GM21526 (cell line): ENCODE results near the gene SLC30A10.
"Not testable (repeated sequence)": the region's sequence is repeated elsewhere in the genome, so short reads cannot be mapped to it uniquely, and the experiment has no call there.

ENCODE experiments used
- ATAC-seq: cut with Tn5 transposase; IDR thresholded peaks from one replicate; pipeline ENCODE4 v1.9.1; 2021; ENCODE audit warnings: moderate library complexity; ENCODE audit not compliant: unreplicated experiment, low FRiP score

Gene SLC30A10

DNA sequence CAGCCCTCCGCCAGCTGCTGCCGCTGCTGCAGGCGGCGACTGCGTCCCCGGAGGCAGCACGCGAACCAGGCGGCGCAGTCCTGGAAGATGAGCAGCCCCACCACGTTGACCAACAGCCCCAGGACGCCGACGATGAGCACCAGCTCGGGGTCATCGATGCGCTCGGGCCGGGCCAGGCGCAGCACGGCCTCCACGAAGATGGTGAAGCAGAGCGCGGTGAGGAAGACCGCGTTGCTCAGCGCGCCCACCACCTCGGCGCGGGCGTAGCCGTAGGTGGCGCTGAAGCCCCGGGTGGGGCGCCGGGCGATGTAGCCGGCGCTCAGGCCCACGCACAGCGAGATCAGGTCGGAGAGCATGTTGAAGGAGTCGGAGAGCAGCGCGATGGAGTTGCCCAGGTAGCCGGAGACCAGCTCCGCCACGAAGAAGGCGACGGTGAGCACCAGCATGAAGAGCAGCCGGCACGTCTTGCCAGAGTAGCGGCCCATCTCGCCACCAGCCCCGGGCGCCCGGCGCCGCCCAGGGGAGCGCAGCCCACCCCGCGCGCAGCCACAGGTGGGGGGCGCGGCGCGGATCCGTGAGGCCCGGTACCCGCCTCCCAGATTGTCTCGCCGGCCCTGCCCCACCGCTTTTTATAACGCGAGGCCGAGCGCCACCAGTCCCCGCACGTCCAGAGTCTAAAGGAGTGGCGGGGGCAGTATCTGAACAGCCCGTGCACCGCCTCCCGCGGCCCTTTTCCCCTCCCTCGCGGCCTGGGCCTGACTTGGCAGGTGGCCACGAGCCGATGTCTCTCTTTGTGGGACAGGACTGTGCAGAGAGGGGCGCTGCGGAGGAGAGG, at the start of gene SLC30A10:
Gene SLC30A10, minus strand, starts transcription at position 602 of the 835 bp plus-strand sequence. Its CDS starts 117 bp downstream, at position 485.
- no peak for ATAC-seq

DNA sequence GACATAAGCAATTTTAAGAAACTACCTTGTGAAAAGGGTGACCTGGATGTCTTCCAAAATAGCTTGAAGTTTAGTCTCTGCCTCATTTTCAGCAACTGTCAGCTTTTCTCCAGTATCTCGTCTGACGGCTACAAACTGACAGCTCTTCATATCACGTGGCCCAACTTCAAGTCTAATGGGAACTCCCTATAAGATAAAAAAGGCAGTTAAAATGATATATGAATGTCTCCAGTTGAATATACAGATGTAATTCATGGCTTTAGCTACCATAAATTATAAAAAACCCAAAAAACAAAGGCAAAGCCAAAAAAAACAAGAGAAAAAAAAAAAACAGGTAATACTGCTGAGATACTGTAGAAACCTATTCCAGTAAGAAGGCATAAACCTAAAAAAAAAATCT, 44.9 kb upstream of the SLC30A10 start:
- ATAC-seq = no peak

DNA sequence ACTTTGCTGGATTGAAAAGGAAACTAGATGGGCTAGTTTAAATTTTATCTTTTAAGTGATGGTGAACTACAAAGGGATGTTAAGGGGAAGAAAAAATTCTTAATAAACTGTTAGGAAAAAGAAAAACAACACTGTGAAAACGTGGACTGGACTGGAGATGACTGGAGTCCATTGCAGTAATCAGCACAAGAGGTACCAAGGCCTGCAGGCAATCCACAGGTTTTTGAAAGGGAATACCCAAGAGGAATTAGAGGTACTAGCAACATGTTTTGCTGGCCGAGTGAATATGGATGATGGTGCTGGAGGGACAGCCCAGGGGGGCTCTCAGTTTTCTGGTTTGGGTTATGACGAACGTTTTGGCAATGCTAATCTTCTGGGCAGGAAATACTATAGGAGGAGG, 39.0 kb upstream of the SLC30A10 start:
- ATAC-seq = no peak

DNA sequence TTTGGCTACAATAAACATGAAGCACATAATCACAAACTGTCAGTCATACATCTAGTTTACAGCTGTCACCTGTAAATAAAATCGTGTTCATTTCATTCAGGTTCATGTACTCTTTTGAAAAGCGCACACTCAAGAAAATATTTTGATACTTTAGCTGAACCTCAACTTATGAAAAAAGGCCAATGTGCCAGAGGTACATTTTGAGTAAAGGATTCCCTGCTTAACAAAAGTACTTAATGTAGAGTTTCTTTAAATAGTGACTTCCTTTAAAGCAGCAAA, 37.7 kb upstream of the SLC30A10 start:
- ATAC-seq = no peak

DNA sequence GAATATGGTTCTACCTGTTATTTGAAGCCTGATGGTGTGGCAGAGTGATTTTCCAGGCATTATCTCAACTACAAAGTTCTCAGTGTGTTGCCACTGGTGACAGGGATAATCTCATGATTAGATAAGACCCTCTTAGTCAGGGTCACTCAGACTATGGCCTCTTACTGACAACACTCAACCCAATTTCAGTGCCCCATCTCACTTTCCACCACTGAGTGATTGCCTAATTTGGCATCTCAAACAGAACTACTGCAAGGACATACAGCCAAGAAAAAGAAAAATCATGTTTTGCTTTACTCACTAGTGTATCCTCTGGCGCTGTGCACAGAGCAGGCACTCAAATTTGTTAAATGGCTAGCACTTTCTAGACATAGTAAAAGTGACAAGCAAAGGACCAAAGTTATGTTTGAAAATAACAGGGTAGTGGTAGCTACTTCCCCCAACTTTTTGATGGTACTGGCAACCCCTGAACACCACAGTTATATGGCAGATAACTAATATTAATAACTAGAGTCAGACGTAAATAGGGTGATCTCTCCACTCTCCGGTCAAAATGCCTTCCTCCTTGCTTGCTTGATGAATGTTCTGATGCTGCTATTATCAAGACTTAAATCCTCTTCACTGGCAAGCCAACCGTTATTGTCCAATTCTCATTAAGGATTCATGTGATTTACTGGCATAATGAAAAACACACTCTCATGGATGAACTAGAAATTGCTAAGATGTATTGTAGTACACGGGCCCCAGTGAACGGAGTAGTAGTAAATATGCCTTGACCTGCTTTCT, 37.1 kb upstream of the SLC30A10 start:
- ATAC-seq = no peak

DNA sequence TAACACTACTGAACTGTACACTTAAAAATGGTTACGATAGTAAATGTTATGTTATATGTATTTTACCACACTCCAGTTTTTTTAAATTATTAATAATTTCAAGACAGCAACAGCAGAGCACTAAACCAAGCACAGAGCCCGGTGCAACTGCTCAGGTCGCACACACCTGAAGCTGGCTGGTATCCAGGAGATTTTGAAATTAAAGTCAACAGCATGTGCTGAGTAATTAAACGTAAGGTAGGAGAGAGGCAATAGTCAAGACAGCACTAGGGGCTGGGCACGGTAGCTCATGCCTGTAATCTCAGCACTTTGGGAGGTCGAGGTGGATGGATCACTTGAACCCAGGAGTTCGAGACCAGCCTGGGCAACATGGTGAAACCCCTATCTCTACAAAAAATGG, 35.1 kb upstream of the SLC30A10 start:
- no peak for ATAC-seq

DNA sequence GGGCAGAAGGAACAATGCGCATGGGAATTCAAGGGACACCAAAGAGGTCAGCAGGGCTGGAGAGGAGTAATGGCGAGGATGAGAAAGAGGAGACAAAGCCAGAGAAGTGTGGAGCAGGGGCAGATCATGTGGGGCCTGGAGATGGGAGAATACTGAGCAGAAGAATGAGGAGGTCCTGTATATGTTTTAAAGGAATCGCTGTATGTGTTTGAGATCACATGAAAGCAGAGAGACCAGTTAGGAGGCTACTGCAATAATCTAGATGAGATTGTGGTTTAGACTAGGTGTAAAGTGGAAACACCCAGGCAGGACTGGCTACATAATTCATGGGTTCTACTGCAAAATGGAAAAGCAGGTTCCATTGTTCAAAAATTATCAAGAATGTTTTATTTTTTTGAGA, 33.3 kb upstream of the SLC30A10 start:
- no peak for ATAC-seq

DNA sequence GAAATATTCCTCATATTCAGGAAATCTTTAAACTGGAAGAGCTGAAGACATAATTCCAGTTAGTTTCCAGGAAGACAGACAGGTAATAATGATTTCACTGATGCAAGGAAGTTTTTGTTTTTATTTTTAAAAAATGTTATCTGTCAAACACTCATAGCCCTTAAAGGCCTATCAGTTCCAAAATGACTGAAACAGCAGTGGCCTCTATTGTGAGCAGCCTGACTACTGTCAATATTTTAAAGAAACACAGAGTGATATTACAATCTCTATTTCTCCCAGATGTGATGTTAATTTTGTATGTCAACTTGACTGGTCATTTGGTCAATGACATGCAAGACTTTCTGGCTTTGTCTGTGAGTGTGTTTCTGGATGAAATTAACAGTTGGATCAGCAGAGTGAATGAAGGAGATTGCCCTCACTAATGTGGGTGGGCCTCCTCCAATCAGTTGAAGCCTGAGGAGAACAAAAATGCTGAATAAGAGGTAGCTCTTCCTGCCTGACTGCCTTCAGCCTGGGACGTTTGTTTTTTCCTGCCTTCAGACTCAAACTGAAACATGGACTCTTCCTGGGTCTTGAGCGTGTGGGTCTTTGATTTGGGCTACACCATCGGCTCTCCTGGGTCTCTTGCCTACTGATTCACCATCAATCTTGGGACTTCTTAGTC, 31.3 kb upstream of the SLC30A10 start:
- no peak for ATAC-seq

DNA sequence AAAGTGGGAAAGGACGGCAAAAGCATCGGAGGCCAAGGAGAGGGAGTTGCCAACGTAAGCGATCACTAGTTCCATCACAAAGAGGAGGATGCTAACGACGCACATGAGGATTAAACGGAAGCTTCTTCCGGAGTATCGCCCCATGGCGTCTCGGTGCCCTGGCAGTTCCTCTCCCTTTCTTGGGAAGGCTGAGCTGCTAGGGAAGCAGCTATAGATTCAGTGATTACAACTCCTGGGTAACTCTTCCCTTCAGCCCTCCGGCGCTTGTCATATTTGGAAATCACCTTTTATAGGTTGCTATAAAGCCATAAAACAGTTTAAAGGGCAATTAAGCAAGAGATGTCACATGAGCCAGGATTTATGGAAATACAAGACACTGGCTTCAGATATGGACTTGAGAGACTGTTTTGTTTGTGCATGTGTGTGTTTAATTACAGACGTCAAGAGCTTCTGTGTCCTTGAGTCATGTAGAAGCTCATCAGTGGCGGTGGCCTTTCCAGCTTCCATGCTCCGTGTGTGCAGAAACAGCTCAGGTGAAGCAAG, 30.6 kb upstream of the SLC30A10 start:
- no peak for ATAC-seq

DNA sequence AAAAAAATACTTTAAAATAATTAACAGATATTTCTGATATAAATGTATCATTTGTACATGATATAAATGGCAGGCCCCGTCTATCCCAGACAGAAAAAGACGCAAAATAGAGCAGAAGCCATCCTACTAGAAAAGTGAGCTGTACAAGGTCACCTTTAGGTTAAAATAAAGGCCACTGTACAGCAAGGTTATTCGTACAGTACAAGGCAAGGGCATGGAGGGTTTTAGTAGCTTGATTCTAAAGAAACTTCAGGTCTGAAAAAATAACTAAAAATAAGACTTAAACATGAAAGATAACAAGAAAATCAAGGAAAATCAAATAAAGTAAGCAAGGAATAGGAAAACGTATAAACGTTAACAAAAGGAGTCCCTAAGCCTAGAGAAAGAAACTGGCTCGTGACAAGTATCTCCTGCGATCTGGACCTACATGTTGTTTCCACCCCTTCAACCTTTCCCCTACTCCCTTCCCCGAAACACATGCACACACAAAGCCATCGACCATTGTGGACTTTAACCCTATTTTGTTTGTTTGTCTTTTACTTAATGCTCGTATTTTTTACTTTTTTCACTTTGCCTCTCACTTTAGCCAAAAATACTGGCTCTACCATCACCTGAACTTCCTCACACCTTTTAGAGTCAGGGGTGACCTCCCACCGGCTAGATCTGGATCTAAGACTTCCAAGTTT, 26.5 kb upstream of the SLC30A10 start:
- no peak for ATAC-seq

DNA sequence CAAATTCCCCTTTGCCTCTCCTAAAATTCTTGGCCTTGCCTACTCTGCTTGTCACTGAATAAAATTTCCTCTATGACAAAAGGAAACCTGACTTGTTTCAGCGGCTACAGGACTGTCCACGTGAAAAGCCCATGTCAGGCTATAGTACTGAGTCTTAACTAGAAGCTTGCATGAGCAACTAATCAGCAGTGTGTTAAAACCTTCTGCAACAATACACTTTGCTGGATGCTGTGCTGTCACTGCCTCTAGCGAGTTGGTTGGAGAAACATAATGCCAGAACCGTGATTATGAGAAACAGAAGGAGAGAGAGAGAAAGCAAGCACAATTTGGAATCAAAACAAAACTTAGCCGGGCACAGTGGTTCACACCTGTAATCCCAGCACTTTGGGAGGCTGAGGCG, 25.7 kb upstream of the SLC30A10 start:
- ATAC-seq = no peak

DNA sequence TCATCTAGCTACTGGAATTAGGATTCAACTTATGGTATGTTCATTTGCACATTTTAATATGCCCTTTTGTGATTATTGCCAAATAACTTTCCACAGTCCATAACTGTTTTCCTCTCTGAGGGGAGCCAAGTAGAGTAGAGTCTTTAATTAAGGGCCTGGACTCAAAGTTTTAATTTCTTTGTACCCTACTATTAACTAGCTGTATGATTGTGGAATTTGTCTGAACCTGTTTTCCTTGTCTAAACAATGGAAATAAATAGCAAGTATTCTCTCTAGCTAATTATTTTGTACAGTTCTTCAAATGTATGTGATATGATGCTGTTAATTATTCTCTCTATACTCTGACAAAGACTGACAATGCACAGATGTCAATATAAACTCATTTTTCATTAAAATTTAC, 24.0 kb upstream of the SLC30A10 start:
- no peak for ATAC-seq

DNA sequence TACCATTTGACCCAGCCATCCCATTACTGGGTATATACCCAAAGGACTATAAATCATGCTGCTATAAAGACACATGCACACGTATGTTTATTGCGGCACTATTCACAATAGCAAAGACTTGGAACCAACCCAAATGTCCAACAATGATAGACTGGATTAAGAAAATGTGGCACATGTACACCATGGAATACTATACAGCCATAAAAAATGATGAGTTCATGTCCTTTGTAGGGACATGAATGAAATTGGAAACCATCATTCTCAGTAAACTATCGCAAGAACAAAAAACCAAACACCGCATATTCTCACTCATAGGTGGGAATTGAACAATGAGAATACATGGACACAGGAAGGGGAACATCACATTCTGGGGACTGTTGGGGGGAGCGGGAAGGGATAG, 20.9 kb upstream of the SLC30A10 start:
- not testable (repeated sequence) for ATAC-seq

DNA sequence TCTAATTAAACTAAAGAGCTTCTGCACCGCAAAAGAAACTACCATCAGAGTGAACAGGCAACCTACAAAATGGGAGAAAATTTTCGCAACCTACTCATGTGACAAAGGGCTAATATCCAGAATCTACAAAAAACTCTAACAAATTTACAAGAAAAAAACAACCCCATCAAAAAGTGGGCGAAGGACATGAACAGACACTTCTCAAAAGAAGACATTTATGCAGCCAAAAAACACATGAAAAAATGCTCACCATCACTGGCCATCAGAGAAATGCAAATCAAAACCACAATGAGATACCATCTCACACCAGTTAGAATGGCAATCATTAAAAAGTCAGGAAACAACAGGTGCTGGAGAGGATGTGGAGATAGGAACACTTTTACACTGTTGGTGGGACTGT, 20.4 kb upstream of the SLC30A10 start:
- not testable (repeated sequence) for ATAC-seq

DNA sequence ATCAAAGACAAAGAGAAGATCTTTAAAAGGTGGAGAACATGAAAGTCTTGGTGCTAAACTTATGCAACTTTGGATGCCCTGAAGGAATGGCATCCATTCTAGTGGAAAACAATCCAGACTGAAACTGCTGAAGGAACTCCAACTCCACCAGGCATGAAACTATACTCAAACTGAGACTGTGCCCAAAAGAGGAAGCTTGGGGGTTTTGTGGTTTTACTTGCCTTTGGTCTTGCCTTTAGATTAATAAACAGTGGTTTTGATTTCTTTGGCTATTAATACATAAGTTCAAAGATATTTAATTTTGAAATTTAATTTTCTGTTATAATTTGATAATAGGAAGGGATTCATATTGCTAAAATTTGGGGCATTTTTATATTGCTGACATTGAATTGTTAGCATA, 17.4 kb upstream of the SLC30A10 start:
- no peak for ATAC-seq

DNA sequence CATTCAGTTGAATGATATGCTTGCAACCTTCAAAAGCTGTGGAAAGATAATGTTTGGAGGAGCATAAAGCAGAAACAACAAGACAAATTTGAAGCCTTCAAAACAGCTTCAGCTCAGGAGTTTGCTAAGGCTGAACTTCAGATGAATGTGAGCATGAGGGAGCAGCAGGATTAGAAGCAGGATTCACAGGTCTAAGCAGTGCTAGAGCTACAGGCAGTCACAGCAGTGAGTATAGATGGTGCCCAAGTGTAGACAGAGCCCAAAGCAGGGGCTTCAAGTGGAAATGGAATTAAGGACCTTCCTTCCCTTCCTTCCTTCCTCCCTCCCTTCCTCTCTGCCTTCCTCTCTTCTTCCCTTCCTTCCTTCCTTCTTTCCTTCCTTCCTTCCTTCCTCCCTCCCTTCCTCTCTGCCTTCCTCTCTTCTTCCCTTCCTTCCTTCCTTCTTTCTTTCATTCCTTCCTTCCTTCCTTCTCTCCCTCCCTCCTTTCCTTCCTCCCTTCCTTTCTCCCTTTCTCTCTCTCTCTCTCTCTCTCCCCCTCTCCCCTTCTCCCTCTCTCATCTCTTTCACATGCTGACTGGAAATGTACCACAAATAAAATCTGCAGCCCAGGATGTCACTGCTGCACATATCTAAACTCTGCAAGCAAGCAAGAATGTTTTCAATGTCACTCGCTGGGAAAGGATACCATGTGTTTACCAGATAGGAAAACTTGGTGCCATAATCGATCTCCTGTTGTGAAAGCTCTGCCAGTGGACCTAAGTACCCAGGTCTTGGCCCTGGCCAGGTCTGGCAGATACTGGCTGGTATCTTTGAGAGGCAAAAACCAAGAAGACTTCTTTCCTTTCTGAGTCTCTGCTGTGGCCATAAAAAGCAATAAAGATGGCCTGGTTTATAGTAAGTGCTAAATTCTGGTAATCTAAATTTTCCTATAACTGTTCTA, 13.1 kb upstream of the SLC30A10 start:
- no peak for ATAC-seq

DNA sequence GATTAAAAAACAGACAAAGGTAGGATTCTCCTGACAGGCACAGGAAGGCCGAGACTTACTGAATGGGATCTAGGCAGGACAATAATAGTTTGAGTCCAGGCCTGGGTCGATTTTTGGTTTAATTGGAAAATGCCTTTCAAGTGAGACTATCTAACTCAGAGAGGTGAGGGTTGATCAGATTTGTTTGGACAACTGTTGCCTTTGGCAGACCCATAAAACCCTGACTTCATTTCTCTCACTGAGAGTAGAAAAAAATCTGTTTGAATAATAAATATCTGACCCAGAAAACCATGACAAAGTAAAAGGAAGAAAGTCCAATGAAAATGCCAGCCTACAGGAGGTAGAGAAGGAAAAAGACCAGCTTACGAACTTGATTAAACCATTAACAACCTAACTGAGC, 12.3 kb upstream of the SLC30A10 start:
- no peak for ATAC-seq

DNA sequence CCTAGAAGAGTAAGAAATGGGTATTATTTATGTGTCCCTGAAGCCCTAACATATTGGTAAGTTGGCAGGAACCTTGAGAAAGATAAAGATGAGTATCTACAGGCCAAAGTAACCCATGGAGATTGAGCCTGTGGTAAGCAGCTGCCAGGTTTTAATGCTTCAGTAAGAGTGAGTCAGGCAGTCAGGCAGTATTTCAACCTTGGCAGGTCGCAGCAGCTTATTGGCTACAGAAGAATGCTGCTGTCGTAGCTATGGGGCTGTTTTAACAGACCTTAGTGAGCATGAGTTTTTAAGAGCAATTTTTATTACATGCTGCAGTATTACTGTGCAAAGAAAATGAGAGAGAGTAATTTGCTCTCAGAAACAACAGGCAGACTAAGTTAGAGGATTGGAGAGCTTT, 10.3 kb upstream of the SLC30A10 start:
- ATAC-seq = no peak

DNA sequence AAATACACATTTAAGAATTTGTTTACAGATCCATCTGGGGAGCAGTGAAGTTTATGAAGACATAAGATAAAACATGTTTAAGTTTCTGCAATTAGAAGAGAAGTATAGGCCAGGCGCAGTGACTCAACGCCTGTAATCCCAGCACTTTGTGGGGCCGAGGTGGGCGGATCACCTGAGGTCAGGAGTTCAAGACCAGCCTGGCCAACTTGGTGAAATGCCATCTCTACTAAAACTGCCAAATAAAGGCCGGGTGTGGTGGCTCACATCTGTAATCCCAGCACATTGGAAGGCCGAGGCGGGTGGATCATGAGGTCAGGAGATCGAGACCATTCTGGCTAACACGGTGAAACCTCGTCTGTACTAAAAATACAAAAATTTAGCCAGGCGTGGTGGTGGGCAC, 5.4 kb upstream of the SLC30A10 start:
- ATAC-seq = not testable (repeated sequence)

DNA sequence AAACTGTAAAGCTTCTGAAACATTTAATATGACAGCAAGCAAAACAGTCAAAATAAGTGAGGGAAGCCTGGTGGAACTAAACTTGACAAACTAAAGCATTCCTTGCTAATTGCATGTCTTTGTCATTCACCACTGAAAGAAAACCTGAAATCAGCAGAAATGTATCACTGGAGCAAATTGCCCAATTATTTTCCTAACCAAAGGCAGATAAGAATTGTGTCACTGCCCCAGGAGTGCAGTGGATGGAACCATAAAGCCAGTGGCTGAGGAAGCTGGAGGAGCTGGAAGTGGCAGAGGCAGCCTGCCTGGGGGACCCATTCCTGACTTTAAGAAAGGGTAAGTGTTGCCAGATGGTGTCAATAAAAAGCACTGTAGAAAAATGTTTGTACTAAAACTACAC, 2.7 kb upstream of the SLC30A10 start:
- no peak for ATAC-seq
